ENCODE results near the gene RAB27A. TPM values are rescaled to one million over a fixed set of nuclear protein-coding genes. Genes with fewer than 3 reads are reported as not detected.

Gene RAB27A
- total and polyA plus RNA-seq, 2 of the 13 experiments (the other 11 are each of a cell fraction or from before 2014, with no cell fraction given) = 3.4 to 8.1 TPM

DNA sequence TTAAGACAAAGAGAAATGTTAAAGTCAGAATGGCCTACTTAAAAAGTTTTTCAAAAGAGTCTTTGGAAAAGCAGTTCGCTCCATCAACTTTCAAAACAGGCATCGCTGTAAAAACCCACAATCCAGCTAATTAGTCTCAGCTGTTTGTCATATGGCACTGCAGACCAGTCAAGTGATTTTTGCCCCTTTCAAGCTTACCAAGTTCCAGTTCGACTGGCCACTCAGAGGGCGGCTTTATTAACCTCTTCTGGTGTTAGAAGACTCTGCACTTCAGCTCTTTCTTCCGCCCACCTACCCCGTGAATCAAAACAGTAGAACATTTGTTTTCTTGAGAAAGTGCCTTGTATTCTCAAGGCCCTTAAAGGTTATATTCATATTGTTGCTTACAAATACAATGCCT is 19.3 kb downstream of the RAB27A start:
- Histone ChIP-seq H3K27ac (ENCODE audit: extremely low read length, insufficient read depth, low read length) (no peak overlapping the region), H2AFZ (ENCODE audit: low read length) (no peak overlapping the region), H3K27me3 (ENCODE audit: control insufficient read depth in 1 of 2, insufficient read depth in 2 of 2, low read length in 2 of 2) (no peaks in the 10 kb centered on the region; a peak in 1 of 5 replicates), H3K4me1 (ENCODE audit: insufficient read depth, low read length) (no peaks in the 10 kb centered on the region), H3K36me3 (replicated peaks in 1 of 2; ENCODE audit: control insufficient read depth in 1 of 2, insufficient read depth in 2 of 2, low read length in 2 of 2) (no peaks in the 10 kb centered on the region), H3K79me2 (ENCODE audit: insufficient read depth, low read length) (no peaks in the 10 kb centered on the region), H3K9ac (ENCODE audit: insufficient read depth, low read depth, low read length) (no peak overlapping the region), H4K20me1 (ENCODE audit: insufficient read depth, low read length) (no peaks in the 10 kb centered on the region), H3K9me3 (ENCODE audit: low read length) (no peaks in the 10 kb centered on the region), H3K4me3 (replicated peaks in 1 of 3; ENCODE audit: insufficient read depth in 1 of 3, low read depth in 2 of 3, low read length in 3 of 3) (no peak overlapping the region), H3K4me2 (ENCODE audit: low read depth, low read length) (no peak overlapping the region)
- in situ Hi-C loops (cut with HindIII; ENCODE audit: extremely low pct_ligation_motif_present, low pct_unique_long_range_greater_than_20kb) (no loop called here), intact Hi-C loops (cut with micrococcal nuclease; ENCODE audit: unreplicated experiment) (no loop called here)
- 96% methylated on average over 6 of the region's 6 CpGs for WGBS (ENCODE audit: low lambda C conversion rate)
- no peak for ATAC-seq
- BruUV-seq (replicated peaks) = no TSS peak
- no peak for DNase-seq (ENCODE audit: low spot score)
- CTCF ChIA-PET (ENCODE audit: low intra/inter-chr PET ratio, low total read pairs) = no interaction called here
- no peak for FAIRE-seq
- POLR2A ChIA-PET = no interaction called here
- TF ChIP-seq, protein P1, sequence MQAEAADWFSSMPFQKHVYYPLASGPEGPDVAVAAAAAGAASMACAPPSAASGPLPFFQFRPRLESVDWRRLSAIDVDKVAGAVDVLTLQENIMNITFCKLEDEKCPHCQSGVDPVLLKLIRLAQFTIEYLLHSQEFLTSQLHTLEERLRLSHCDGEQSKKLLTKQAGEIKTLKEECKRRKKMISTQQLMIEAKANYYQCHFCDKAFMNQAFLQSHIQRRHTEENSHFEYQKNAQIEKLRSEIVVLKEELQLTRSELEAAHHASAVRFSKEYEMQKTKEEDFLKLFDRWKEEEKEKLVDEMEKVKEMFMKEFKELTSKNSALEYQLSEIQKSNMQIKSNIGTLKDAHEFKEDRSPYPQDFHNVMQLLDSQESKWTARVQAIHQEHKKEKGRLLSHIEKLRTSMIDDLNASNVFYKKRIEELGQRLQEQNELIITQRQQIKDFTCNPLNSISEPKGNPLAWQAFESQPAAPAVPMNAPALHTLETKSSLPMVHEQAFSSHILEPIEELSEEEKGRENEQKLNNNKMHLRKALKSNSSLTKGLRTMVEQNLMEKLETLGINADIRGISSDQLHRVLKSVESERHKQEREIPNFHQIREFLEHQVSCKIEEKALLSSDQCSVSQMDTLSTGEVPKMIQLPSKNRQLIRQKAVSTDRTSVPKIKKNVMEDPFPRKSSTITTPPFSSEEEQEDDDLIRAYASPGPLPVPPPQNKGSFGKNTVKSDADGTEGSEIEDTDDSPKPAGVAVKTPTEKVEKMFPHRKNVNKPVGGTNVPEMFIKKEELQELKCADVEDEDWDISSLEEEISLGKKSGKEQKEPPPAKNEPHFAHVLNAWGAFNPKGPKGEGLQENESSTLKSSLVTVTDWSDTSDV (CRISPR knock-in tag; IDR thresholded peaks at IDR 0.05) = no peak
- TF ChIP-seq HNF4A (CRISPR knock-in tag; IDR thresholded peaks at IDR 0.05) (no peak), ATF1 (CRISPR knock-in tag; IDR thresholded peaks at IDR 0.05) (no peak), ZNF790 (CRISPR knock-in tag; IDR thresholded peaks at IDR 0.05; ENCODE audit: borderline replicate concordance) (no peak), ZNF629 (CRISPR knock-in tag; conservative IDR thresholded peaks at IDR 0.05) (no peak), TEAD3 (CRISPR knock-in tag; optimal IDR thresholded peaks at IDR 0.05; ENCODE audit: borderline replicate concordance) (no peak), YEATS2 (CRISPR knock-in tag; IDR thresholded peaks at IDR 0.05; ENCODE audit: borderline replicate concordance) (no peak), ZNF331 (CRISPR knock-in tag; IDR thresholded peaks at IDR 0.05) (no peak), U2AF1 (optimal IDR thresholded peaks at IDR 0.05; ENCODE audit: low read depth, low read length) (no peak), ZNF878 (CRISPR knock-in tag; IDR thresholded peaks at IDR 0.05) (no peak), FOXJ3 (CRISPR knock-in tag; IDR thresholded peaks at IDR 0.05; ENCODE audit: borderline replicate concordance) (no peak), PAF1 (CRISPR knock-in tag; IDR thresholded peaks at IDR 0.05) (no peak)
- TF ChIP-seq, protein P2, sequence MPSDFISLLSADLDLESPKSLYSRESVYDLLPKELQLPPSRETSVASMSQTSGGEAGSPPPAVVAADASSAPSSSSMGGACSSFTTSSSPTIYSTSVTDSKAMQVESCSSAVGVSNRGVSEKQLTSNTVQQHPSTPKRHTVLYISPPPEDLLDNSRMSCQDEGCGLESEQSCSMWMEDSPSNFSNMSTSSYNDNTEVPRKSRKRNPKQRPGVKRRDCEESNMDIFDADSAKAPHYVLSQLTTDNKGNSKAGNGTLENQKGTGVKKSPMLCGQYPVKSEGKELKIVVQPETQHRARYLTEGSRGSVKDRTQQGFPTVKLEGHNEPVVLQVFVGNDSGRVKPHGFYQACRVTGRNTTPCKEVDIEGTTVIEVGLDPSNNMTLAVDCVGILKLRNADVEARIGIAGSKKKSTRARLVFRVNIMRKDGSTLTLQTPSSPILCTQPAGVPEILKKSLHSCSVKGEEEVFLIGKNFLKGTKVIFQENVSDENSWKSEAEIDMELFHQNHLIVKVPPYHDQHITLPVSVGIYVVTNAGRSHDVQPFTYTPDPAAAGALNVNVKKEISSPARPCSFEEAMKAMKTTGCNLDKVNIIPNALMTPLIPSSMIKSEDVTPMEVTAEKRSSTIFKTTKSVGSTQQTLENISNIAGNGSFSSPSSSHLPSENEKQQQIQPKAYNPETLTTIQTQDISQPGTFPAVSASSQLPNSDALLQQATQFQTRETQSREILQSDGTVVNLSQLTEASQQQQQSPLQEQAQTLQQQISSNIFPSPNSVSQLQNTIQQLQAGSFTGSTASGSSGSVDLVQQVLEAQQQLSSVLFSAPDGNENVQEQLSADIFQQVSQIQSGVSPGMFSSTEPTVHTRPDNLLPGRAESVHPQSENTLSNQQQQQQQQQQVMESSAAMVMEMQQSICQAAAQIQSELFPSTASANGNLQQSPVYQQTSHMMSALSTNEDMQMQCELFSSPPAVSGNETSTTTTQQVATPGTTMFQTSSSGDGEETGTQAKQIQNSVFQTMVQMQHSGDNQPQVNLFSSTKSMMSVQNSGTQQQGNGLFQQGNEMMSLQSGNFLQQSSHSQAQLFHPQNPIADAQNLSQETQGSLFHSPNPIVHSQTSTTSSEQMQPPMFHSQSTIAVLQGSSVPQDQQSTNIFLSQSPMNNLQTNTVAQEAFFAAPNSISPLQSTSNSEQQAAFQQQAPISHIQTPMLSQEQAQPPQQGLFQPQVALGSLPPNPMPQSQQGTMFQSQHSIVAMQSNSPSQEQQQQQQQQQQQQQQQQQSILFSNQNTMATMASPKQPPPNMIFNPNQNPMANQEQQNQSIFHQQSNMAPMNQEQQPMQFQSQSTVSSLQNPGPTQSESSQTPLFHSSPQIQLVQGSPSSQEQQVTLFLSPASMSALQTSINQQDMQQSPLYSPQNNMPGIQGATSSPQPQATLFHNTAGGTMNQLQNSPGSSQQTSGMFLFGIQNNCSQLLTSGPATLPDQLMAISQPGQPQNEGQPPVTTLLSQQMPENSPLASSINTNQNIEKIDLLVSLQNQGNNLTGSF (CRISPR knock-in tag; IDR thresholded peaks at IDR 0.05) = no peak
- TF ChIP-seq, protein P3, sequence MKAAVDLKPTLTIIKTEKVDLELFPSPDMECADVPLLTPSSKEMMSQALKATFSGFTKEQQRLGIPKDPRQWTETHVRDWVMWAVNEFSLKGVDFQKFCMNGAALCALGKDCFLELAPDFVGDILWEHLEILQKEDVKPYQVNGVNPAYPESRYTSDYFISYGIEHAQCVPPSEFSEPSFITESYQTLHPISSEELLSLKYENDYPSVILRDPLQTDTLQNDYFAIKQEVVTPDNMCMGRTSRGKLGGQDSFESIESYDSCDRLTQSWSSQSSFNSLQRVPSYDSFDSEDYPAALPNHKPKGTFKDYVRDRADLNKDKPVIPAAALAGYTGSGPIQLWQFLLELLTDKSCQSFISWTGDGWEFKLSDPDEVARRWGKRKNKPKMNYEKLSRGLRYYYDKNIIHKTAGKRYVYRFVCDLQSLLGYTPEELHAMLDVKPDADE (CRISPR knock-in tag; IDR thresholded peaks at IDR 0.05) = no peak
- TF ChIP-seq, protein P4, sequence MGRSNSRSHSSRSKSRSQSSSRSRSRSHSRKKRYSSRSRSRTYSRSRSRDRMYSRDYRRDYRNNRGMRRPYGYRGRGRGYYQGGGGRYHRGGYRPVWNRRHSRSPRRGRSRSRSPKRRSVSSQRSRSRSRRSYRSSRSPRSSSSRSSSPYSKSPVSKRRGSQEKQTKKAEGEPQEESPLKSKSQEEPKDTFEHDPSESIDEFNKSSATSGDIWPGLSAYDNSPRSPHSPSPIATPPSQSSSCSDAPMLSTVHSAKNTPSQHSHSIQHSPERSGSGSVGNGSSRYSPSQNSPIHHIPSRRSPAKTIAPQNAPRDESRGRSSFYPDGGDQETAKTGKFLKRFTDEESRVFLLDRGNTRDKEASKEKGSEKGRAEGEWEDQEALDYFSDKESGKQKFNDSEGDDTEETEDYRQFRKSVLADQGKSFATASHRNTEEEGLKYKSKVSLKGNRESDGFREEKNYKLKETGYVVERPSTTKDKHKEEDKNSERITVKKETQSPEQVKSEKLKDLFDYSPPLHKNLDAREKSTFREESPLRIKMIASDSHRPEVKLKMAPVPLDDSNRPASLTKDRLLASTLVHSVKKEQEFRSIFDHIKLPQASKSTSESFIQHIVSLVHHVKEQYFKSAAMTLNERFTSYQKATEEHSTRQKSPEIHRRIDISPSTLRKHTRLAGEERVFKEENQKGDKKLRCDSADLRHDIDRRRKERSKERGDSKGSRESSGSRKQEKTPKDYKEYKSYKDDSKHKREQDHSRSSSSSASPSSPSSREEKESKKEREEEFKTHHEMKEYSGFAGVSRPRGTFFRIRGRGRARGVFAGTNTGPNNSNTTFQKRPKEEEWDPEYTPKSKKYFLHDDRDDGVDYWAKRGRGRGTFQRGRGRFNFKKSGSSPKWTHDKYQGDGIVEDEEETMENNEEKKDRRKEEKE (IDR thresholded peaks at IDR 0.05) = no peak
